NCI-H146 treated with DMSO at 0.1 percent for 48 hours (cell line): ENCODE results near the gene AVPR1A.
"Not testable (repeated sequence)": the region's sequence is repeated elsewhere in the genome, so short reads cannot be mapped to it uniquely, and the experiment has no call there.

ENCODE experiments used
- DNase-seq: peaks from one replicate; lab custom pipeline; 2025; ENCODE audit not compliant: unreplicated experiment; lab: John Stamatoyannopoulos, UW

AVPR1A gene

GRCh38 chr12:63150713-63151622, at the start of gene AVPR1A:
Gene AVPR1A, minus strand, starts transcription at chr12:63151201. Its CDS starts 365 bp downstream, at chr12:63150836.
- DNase-seq: no peak

- no peak for DNase-seq
These were observed 45.2 kb upstream of the AVPR1A start for GRCh38 chr12:63196168-63196567.

- DNase-seq: no peak
These were observed 28.2 kb upstream of the AVPR1A start for GRCh38 chr12:63179224-63179623.

GRCh38 chr12:63170321-63170720, 19.3 kb upstream of the AVPR1A start:
- DNase-seq: no peak

GRCh38 chr12:63167741-63168140, 16.7 kb upstream of the AVPR1A start:
- not testable (repeated sequence) for DNase-seq

- DNase-seq: no peak
These were observed 13.9 kb upstream of the AVPR1A start for GRCh38 chr12:63164911-63165310.

- no peak for DNase-seq
These were observed 12.5 kb upstream of the AVPR1A start for GRCh38 chr12:63163541-63163940.

GRCh38 chr12:63155375-63155774, 4.4 kb upstream of the AVPR1A start:
- no peak for DNase-seq

- DNase-seq: no peak
These were observed 3.6 kb upstream of the AVPR1A start for GRCh38 chr12:63154560-63154959.

GRCh38 chr12:63152321-63152700, 1.3 kb upstream of the AVPR1A start:
- no peak for DNase-seq

- DNase-seq: peak; percentile 41
These were observed 771 bp upstream of the AVPR1A start for GRCh38 chr12:63151623-63152320.

- DNase-seq: no peak
These were observed 890 bp downstream of the AVPR1A start for GRCh38 chr12:63149909-63150712.

GRCh38 chr12:63144556-63144955, 6.4 kb downstream of the AVPR1A start:
- no peak for DNase-seq

GRCh38 chr12:63138488-63138887, 12.5 kb downstream of the AVPR1A start:
- DNase-seq: no peak

GRCh38 chr12:63133981-63134380, 17.0 kb downstream of the AVPR1A start:
- DNase-seq: no peak

- DNase-seq: no peak
These were observed 18.8 kb downstream of the AVPR1A start for GRCh38 chr12:63132201-63132600.

GRCh38 chr12:63129927-63130326, 21.1 kb downstream of the AVPR1A start:
- DNase-seq: no peak

GRCh38 chr12:63124778-63125177, 26.2 kb downstream of the AVPR1A start:
- DNase-seq: no peak

GRCh38 chr12:63103494-63104131, 47.4 kb downstream of the AVPR1A start:
- DNase-seq: peak; percentile 33

GRCh38 chr12:63101920-63102319, 49.1 kb downstream of the AVPR1A start:
- no peak for DNase-seq

GRCh38 chr12:63098851-63099250, 52.1 kb downstream of the AVPR1A start:
- DNase-seq: peak; percentile 44
